Stimulated activated CD8-positive, alpha-beta memory T cell treated with anti-CD3 and anti-CD28 coated beads, Interleukin-7, amount 100 ng/mL, for 48 hours (primary cell): ENCODE data around the gene GTF3C4.
"Not testable (repeated sequence)": the region's sequence is repeated elsewhere in the genome, so short reads cannot be mapped to it uniquely, and the experiment has no call there.

Source experiments
- DNase-seq, 2 donors: peaks; one replicate each; pipeline ENCODE4 v3.0.0-alpha.2; 2020; ENCODE audit warnings: low read depth in 1 of 2; ENCODE audit errors: extremely low read depth in 1 of 2

The GTF3C4 gene

DNA sequence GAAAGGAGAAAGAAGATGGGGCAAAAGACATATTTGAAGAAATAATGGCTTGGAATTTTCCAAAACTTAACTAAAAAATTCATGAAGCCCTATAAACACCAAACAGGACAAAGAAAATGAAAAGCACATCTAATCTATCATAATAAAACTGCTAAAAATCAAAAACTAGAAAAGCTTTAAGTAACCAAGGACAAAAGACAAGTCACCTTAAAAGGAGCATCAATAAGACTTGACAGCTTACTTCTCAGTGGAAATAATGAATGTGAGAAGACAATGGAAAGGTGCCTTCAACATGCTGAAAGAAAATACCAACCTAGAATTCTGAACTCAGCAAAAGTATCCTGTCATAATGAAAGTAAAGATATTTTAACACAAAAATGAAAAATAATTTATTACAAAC is 27.0 kb downstream of the GTF3C4 start:
- DNase-seq: no peak

- DNase-seq: no peak
Measured at GRCh38 chr9:132698989-132699388, 28.7 kb downstream of the GTF3C4 start.

- no peak for DNase-seq
Measured at GRCh38 chr9:132699956-132700355, 29.7 kb downstream of the GTF3C4 start.

DNA sequence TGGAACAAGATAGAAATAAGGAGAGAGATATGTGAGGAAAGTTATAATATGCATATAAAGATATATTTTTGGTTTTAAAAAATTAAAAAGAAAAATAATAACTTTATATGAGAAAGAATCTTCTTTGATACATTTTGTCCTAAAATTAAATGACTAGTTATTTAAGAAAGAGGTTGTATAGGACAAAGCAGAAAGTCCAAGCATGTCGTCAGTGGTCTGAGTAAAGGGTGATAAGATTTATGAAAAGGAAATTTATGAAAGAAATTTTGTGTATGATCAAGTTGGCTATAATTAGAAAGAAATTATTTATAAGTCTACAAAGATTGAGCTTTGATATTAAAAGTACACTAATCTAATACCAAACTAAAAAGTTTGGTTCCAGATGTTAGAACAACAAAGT is 32.0 kb downstream of the GTF3C4 start:
- DNase-seq: no peak

DNA sequence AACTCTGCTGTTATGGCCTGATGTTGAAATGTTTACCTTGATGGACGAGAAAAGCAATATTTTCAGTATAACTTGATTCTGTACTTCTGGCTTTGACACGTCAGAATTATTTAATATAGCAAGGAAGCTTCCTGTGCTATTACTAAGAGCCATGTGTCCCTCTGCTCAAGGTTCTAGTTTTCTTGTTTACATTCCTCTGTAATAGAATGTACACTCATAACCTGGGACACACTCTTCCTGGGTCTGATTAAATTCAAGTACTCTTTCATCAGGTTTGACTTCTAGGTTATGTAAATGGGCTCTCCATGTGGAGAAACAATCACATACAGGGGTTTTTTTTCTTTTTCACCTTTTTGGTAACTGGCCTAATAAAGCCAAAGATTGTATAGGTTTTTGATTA is 33.1 kb downstream of the GTF3C4 start:
- no peak for DNase-seq

DNA sequence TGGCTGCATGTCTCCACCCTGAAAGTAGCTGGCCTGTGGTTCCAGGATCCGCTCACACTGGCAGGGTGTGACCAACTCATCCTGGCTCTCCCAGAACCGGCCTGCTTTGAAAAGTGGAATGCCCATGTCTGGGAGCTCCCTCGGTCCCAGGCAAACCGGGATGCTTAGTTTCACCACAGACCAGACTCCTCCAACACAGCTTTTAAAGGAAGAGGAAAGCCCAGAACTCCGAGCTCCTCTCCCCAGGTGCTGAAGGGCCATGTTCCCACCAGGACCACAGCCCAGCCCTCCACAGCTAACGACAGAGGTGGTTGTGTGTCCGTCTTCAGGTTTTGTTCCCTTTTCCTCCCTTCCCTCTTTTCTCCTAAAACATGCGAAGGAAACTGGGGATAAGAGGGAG is 38.0 kb downstream of the GTF3C4 start:
- no peak for DNase-seq

DNA sequence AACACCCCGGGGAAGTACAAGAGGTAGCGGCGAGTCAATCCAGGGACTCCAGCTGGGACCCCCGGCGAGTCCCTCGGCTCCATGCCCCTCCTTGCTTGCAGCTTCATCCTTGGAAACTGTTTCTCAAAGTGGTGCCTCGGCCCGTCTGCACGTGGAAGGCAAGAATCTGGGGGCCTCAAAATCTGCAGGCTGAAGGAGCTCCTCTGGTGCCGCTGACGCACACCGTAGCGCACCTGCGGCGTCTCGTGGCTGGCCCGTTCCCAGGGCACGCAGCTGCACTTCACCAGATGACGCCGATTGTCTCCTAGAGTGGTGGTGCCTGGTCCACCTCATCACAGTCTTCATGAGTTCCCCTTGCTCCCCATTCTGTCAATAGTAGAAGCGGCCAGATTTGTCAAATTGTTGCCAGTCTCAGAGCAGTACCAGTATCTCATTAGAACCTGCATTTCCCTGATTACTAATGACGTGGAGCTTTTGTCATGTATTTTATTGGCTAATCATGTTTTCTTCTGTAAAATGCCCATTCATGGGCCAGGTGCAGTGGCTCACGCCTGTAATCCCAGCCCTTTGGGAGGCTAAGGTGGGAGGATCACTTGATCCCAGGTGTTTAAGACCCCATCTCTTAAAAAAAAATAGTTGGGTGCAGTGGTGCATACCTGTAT is 38.6 kb downstream of the GTF3C4 start:
- DNase-seq: no peak

- no peak for DNase-seq
Measured at GRCh38 chr9:132710333-132710732, 40.1 kb downstream of the GTF3C4 start.

DNA sequence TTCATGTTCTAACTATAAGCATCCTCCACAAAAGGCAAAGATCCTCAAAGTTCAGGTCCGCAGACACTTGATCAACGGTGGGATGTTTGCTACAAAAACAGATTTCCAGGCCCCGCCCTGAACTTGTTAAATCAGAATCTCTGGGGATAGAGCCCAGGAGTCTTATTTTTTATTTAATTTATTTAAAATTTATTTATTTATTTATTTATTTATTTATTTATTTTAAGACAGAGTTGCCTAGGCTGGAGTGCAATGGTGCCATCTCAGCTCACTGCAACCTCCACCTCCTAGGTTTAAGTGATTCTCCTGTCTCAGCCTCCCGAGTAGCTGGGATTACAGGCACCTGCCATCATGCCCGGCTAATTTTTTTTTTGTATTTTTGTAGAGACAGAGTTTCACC is 40.9 kb downstream of the GTF3C4 start:
- DNase-seq: not testable (repeated sequence)

DNA sequence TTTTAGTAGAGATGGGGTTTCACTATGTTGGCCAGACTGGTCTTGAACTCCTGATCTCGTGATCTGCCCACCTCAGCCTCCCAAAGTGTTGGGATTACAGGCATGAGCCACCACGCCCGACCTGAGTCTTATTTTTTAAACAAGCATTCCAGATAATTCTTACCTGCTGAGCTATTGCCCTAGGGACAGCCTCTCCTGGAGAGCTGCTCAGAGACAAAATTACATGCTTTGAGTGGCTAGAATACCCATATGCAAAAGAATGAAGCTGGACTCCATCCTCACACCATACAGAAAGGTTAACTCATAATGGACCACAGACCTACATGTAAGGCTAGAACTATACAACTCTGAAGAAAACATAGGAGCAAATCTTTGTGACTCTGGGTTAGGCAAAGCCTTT is 41.6 kb downstream of the GTF3C4 start:
- DNase-seq: no peak

GRCh38 chr9:132712753-132713152 is 42.5 kb downstream of the GTF3C4 start:
- no peak for DNase-seq

DNA sequence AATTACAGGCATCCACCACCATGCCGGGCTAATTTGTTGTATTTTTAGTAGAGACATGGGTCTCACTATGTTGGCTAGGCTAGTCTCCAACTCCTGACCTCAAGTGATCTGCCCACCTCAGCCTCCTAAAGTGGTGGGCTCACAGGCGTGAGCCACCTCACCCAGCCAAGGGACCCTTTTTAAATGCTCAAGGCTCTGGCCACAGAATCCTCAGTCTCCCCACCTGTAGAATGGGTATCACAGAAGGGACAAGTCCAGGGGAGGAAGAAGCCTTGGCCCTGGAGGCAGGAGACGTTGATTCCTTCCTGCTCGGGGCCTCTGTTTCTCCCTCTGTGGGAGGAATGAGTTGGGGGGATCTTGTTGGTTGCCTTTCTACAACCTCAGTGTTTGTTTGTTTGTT is 45.7 kb downstream of the GTF3C4 start:
- DNase-seq: no peak

- DNase-seq: no peak
Measured at GRCh38 chr9:132717326-132717945, 47.2 kb downstream of the GTF3C4 start.

- not testable (repeated sequence) for DNase-seq
Measured at GRCh38 chr9:132718381-132718928, 48.2 kb downstream of the GTF3C4 start.

DNA sequence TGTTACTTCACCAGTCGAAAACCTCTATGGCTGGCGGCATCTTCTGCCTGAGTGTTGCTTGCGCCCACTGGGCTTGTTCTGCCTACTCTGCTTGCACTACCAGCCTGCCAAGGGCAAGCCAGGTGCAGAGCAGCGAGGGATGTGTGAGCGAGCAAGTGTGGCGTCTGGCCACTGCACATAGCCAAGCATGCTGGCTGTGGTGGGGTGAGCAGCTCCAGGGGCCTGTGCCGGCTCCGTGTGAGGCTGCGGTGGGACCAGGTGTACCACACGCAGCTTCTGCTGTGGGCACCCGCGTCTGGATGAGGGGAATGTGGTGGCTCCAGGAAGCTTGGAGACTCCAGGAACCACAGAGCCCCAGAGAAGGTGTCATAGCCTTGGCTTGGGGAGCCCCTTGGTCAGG is 51.4 kb downstream of the GTF3C4 start:
- DNase-seq: no peak

DNA sequence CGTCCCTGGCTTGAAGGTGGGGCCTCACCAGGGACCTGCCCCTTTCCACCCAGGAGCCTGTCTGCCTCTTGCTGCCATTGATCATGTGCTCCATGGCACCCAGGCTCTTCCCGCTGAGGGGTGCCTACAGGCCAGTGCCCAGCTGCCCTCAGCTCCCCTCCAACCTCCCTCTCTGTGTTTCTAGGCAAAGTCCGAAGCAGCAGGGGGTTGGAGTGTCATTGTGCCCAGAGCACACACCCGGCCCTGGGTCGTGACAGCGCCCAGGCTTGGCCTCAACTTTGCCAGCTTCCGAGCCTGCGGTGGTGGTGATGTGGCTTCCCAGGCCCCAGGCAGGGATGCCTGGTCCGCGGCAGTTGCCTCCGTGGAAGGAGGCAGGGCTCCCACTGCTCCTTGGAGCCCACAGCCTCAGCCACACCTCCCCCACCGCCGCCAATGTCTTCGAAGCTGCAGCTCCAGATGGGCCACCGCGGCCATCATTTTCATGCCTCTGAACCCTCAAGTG is 52.4 kb downstream of the GTF3C4 start:
- DNase-seq: no peak

DNA sequence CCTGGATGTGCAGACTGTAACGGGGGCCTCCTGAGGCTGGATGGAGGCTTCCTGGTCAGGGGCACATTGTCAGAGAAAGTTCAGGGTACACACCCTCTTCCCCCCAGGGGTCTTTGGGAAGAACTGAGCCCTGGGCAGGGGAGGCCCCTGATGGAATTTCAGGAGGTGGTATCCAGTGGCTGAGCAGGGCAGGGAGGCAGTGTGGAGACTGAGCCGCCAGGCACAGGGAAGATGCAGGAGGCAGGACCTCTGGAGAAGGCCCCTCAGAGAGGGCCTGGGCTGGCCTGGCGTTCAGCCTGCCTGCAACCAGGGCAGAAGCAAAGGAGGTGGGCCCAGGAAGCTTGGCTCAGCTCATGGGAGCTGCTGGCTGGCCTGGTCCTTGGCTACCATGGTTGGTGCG is 53.5 kb downstream of the GTF3C4 start:
- DNase-seq: no peak

DNA sequence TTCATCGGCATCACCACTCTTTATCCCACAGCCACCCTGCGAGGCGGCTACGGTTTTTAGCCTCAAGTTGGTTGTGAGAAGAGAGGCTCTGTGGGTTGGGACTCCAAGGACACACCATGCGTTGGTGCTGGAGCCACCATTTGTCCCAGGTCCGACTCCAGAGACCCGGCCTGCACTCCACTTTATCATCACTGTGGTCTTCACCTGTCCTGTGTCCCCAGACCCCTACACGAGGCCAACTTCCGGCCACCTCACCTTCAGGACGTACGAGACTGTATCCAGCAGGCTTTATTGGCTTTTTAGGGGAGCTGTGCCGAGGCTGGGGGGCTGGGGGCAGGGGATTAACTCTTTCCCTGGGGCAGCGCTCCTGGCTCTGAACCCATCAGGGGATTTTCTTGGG is 55.0 kb downstream of the GTF3C4 start:
- no peak for DNase-seq

GRCh38 chr9:132726576-132727130 is 56.4 kb downstream of the GTF3C4 start:
- DNase-seq: no peak

DNA sequence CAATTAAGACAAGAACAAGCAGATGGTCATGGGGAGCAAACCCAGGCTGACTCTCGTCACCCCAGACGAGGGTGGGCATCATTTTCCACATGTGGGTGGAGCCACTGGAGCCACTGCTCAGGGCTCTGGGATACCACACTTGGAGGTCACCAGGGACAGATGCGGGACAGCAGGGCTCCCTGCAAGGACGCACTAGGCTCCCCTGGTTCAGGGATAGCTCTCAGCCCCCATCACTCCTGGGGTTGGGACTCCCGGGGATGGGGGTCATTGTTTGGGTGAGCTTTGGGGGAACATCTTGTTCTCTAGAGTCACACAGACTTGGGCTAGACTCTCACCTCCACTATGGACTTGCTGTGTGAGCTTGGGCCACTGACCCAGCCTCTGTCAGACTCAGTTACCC is 57.8 kb downstream of the GTF3C4 start:
- no peak for DNase-seq

DNA sequence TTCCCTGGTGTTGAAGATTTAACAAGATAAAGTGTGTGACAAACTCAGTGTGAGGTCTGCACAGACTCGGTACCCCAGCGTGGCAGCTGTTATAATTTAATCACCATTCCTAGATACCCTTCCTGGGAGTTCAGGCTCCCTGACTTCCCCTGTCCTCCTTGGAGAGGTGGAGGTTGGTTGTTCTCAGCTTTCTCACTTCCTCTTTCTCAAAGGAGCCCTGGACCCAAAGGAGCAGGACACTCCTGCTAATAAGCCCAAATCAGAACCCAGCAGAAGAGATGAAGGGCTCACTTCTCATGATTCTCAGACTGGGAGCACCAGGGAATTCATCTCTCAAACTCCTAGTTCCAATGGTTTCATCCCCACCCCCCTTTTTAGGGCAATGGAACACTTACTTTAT is 58.2 kb downstream of the GTF3C4 start:
- DNase-seq: no peak

GRCh38 chr9:132729235-132729890 is 59.1 kb downstream of the GTF3C4 start:
- DNase-seq: no peak
